Activated naive CD4-positive, alpha-beta T cell treated with anti-CD3 and anti-CD28 coated beads, Interleukin-2, amount 10 ng/mL, durations not matched to agents 7 days and 5 days (primary cell): Measurements from ENCODE around the gene MAP3K1.
A peak's percentile ranks its signal among the peaks of the same experiment; 100 is the strongest.

Experiments
- CTCF ChIA-PET: fragments of 350-600 bp; sonication (Branson Sonifier 250); formaldehyde crosslinking; loops from one replicate; lab custom pipeline; 2021; ENCODE audit warnings: antibody characterized with exemption; lab: Charles Lee
- DNase-seq: peaks from one replicate; pipeline ENCODE4 v3.0.0-alpha.2; 2020
- H3K27ac Mint-ChIP-seq: one replicate; pipeline ENCODE4 v1.8.0; 2021; ENCODE audit warnings: mild to moderate bottlenecking, moderate library complexity, mixed read lengths
- H3K27me3 Mint-ChIP-seq: one replicate; pipeline ENCODE4 v1.8.0; 2021; ENCODE audit warnings: mild to moderate bottlenecking, mixed read lengths
- H3K36me3 Mint-ChIP-seq: one replicate; pipeline ENCODE4 v1.8.0; 2021; ENCODE audit warnings: mixed read lengths
- H3K4me1 Mint-ChIP-seq: one replicate; pipeline ENCODE4 v1.8.0; 2021; ENCODE audit warnings: mixed read lengths
- H3K4me3 Mint-ChIP-seq: one replicate; pipeline ENCODE4 v1.8.0; 2021; ENCODE audit warnings: mild to moderate bottlenecking, moderate library complexity, mixed read lengths
- H3K9me3 Mint-ChIP-seq: one replicate; pipeline ENCODE4 v1.8.0; 2021; ENCODE audit warnings: mixed read lengths

The MAP3K1 gene

GRCh38 chr5:56803894-56804293 is 11.5 kb upstream of the MAP3K1 start:
- H3K9me3 Mint-ChIP-seq: no peaks in the 10 kb centered on the region
- H3K4me1 Mint-ChIP-seq: peaks cover 12% of the 10 kb centered on the region
- peaks cover 4% of the 10 kb centered on the region for H3K36me3 Mint-ChIP-seq
- H3K27ac Mint-ChIP-seq: no peak overlapping the region
- CTCF ChIA-PET: interaction anchor here (1.1 to 1.2 kb wide), 2 partner anchors 15 to 104 kb away, joined by 3 read pairs; no protein-coding TSS in a partner anchor
- H3K27me3 Mint-ChIP-seq: peaks cover 9% of the 10 kb centered on the region
- no peak for DNase-seq
- no peak overlapping the region for H3K4me3 Mint-ChIP-seq

- H3K9me3 Mint-ChIP-seq: no peaks in the 10 kb centered on the region
- H3K4me1 Mint-ChIP-seq: peaks cover 20% of the 10 kb centered on the region
- peaks cover 6% of the 10 kb centered on the region for H3K36me3 Mint-ChIP-seq
- H3K4me3 Mint-ChIP-seq: no peak overlapping the region
- H3K27ac Mint-ChIP-seq: no peak overlapping the region
- no peak for DNase-seq
- CTCF ChIA-PET: no interaction called here
- H3K27me3 Mint-ChIP-seq: peaks cover 9% of the 10 kb centered on the region
Measured at GRCh38 chr5:56807679-56808078, 7.7 kb upstream of the MAP3K1 start.

GRCh38 chr5:56808211-56808610 is 7.1 kb upstream of the MAP3K1 start:
- peaks cover 9% of the 10 kb centered on the region for H3K27me3 Mint-ChIP-seq
- peaks cover 26% of the 10 kb centered on the region for H3K4me1 Mint-ChIP-seq
- H3K9me3 Mint-ChIP-seq: no peaks in the 10 kb centered on the region

GRCh38 chr5:56810826-56811225 is 4.5 kb upstream of the MAP3K1 start:
- CTCF ChIA-PET: interaction anchor here (1.1 kb wide), 1 partner anchor 364 kb away, joined by 3 read pairs; no protein-coding TSS in a partner anchor
- Mint-ChIP-seq H3K4me3 (no peak overlapping the region), H3K4me1 (peaks cover 28% of the 10 kb centered on the region), H3K27me3 (peaks cover 4% of the 10 kb centered on the region), H3K36me3 (peaks cover 5% of the 10 kb centered on the region), H3K27ac (no peak overlapping the region), H3K9me3 (no peaks in the 10 kb centered on the region)
- DNase-seq: no peak

More at GRCh38 chr5:56808211-56808610, 7.1 kb upstream of the MAP3K1 start:
- H3K36me3 Mint-ChIP-seq: peaks cover 8% of the 10 kb centered on the region
- H3K4me3 Mint-ChIP-seq: no peak overlapping the region
- no peak overlapping the region for H3K27ac Mint-ChIP-seq
- no peak for DNase-seq
- CTCF ChIA-PET: no interaction called here

DNA sequence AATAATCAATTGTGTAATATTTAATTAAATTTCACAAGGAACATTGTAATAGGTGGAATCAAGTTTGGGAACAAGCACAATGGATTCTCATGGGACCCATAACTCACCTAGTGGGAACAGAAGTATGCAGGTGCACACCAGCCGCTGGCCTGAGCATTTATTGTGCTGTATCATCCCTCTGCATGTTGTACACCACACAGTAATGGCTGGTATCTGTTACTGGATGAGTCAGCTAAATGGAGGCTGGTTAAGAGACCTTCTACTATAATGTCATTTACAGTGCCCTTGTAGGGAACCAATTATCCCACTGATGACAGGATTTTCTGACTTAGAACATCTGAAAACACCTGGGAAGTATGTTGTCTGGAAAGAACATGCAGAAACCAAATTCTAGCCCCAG is 3.2 kb upstream of the MAP3K1 start:
- DNase-seq: no peak
- CTCF ChIA-PET: interaction anchor here (1.2 kb wide), 1 partner anchor 202 kb away, joined by 3 read pairs; no protein-coding TSS in a partner anchor
- H3K36me3 Mint-ChIP-seq: peaks cover 10% of the 10 kb centered on the region
- H3K27me3 Mint-ChIP-seq: peaks cover 4% of the 10 kb centered on the region
- no peaks in the 10 kb centered on the region for H3K9me3 Mint-ChIP-seq
- H3K4me3 Mint-ChIP-seq: no peak overlapping the region
- no peak overlapping the region for H3K27ac Mint-ChIP-seq
- H3K4me1 Mint-ChIP-seq: peaks cover 28% of the 10 kb centered on the region

DNA sequence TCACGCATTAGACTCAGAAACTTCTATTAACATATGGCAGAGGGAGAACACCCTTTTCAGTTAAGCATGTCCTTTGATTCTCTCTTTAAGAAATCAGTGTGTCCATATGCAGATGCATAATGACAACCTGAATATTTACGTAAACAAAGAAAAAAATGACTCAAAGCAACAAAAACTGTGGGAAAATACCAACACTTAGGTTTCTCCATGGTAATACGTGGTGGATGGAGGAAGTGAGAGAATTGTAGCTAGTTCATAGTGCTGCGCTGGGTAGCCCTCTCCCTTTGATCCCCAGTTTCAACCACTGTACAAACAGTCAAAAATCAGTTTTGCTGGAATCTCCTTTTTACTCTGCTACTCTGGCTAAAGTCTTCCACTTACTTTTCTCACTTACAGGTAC is 2.0 kb upstream of the MAP3K1 start:
- Mint-ChIP-seq H3K36me3 (peaks cover 17% of the 10 kb centered on the region), H3K4me1 (peaks cover 30% of the 10 kb centered on the region), H3K27ac (peak overlapping the region; percentile 93)

DNA sequence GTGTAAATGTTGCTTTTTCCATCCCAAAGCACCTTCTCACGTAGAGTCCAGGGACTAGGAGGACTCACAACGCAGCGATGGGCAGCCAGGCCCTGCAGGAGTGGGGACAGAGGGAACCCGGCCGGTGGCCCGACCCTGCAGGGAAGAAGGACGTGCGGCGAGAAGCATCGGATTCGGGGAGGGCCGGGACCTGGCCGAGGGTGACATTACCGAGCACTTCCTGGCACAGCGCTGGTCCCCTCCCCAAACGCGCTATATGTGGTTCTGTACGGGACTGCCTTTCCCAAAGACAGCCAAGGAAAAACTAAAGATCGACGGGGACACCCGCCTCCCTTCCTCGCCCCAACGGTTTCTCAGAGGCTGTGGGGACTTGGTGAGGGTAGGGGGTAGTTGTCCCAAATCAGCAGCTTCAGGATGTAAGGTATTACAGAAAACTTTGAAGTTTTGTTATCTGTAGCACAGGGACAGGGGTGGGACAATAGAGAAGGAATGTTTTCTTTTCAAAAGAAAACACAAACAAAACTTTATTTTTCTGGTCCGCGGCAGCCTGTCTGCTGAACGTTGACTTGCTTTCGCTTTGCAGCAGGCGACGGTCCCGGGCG is 887 bp upstream of the MAP3K1 start:
- CTCF ChIA-PET: interaction anchor here (1.2 to 1.7 kb wide), 4 partner anchors 24 to 79 kb away, joined by 3 to 4 read pairs (median 3); no protein-coding TSS in a partner anchor
- peak; percentile 62 for DNase-seq
- H3K4me3 Mint-ChIP-seq: peak overlapping the region; percentile 88
- peaks cover 22% of the 10 kb centered on the region for H3K36me3 Mint-ChIP-seq
- no peaks in the 10 kb centered on the region for H3K9me3 Mint-ChIP-seq
- no peaks in the 10 kb centered on the region for H3K27me3 Mint-ChIP-seq
- H3K4me1 Mint-ChIP-seq: peaks cover 39% of the 10 kb centered on the region
- peak overlapping the region; percentile 93 for H3K27ac Mint-ChIP-seq

More for the DNA sequence above, 2.0 kb upstream of the MAP3K1 start:
- CTCF ChIA-PET: interaction anchor here (0.9 to 1.2 kb wide), 2 partner anchors 203 to 542 kb away, joined by 3 to 4 read pairs; no protein-coding TSS in a partner anchor
- no peak for DNase-seq
- peak overlapping the region; percentile 88 for H3K4me3 Mint-ChIP-seq
- no peaks in the 10 kb centered on the region for H3K27me3 Mint-ChIP-seq
- H3K9me3 Mint-ChIP-seq: no peaks in the 10 kb centered on the region

GRCh38 chr5:56815658-56816545 is 553 bp downstream of the MAP3K1 start:
- peak; percentile 65 for DNase-seq
- Mint-ChIP-seq H3K4me1 (peaks cover 49% of the 10 kb centered on the region), H3K27me3 (no peaks in the 10 kb centered on the region), H3K4me3 (peak overlapping the region; percentile 89), H3K9me3 (no peaks in the 10 kb centered on the region), H3K36me3 (peaks cover 33% of the 10 kb centered on the region), H3K27ac (peak overlapping the region; percentile 93)
- CTCF ChIA-PET: interaction anchor here (0.5 kb wide), 1 partner anchor 33 kb away, joined by 3 read pairs; no protein-coding TSS in a partner anchor

- Mint-ChIP-seq H3K4me3 (peak overlapping the region; percentile 89), H3K27me3 (no peaks in the 10 kb centered on the region)
- peak; percentile 83 for DNase-seq
Measured at GRCh38 chr5:56816546-56817081, 1.3 kb downstream of the MAP3K1 start.

DNA sequence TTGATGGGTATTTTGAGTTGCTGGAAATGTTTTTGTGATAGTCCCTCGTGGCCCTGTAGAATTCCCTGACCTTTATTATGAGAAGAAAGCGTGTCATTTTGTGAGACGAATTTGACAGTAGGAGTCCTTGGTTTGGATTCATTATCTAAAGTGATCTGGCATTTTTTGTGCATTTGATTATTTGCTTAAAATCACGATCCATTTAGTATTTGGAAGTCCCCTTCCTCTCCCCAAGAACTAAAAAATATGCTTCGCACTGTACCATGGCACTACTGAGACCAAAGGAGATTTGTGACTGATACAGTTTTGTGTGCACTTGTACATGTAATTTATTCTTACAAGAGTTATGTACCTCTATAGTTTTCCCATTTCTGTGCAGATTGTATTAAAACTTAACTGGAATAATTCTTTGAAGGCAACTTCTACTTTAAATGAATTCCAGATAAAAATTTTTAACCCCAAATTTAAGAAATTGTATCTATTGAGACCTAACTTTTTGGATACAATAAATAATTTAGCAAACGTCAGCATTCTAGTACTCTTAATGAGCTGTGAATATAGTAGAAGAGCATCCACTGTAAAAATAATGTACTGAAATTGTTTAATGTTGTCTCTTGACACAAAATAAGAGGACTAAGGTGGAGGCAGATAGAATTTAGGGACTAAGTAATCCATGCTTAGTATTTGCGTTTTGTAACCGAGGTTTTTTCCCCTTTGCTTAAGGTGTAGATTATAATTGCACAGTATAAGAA is 2.1 kb downstream of the MAP3K1 start:
- H3K27me3 Mint-ChIP-seq: no peaks in the 10 kb centered on the region
- H3K9me3 Mint-ChIP-seq: no peaks in the 10 kb centered on the region
- H3K36me3 Mint-ChIP-seq: peaks cover 40% of the 10 kb centered on the region
- H3K27ac Mint-ChIP-seq: peak overlapping the region; percentile 93
- peak overlapping the region; percentile 89 for H3K4me3 Mint-ChIP-seq
- DNase-seq: no peak
- CTCF ChIA-PET: interaction anchor here (1.1 kb wide), 1 partner anchor 488 kb away, joined by 3 read pairs; no protein-coding TSS in a partner anchor
- H3K4me1 Mint-ChIP-seq: peaks cover 53% of the 10 kb centered on the region

More at GRCh38 chr5:56816546-56817081, 1.3 kb downstream of the MAP3K1 start:
- CTCF ChIA-PET: no interaction called here
- H3K27ac Mint-ChIP-seq: peak overlapping the region; percentile 93
- H3K9me3 Mint-ChIP-seq: no peaks in the 10 kb centered on the region
- H3K4me1 Mint-ChIP-seq: peaks cover 50% of the 10 kb centered on the region
- H3K36me3 Mint-ChIP-seq: peaks cover 37% of the 10 kb centered on the region

DNA sequence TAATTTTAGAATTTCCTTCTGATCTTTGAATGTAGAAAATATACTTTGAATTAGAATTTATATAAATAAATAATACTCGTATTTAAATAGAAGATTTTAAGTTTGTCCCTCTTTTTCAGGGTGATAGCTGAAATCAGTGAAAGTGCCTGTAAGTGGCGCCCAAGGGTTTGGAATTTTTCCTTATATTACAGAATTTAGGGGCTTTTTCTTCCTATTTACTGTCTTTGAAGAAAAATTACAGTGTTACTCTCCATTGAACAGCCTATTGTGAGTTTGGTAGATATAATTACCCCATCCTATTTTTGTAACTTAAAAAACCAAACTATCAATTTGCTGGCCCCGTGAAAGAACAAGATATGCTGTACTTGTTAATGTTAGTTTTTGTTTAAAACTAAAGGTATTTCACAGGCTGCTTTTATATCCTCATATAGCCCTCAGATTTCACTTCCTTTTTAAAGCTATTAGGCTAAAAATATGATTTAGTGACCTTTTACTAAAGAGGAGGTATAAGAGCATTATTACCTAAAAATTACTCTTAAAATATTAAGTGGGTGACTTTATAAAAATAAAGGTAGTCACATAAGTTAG is 3.2 kb downstream of the MAP3K1 start:
- peak overlapping the region; percentile 77 for H3K27ac Mint-ChIP-seq
- peaks cover 48% of the 10 kb centered on the region for H3K36me3 Mint-ChIP-seq
- CTCF ChIA-PET: interaction anchor here (0.6 to 2.7 kb wide), 4 partner anchors 9 to 489 kb away, joined by 3 to 14 read pairs (median 3); no protein-coding TSS in a partner anchor
- peak overlapping the region; percentile 73 for H3K4me3 Mint-ChIP-seq
- H3K9me3 Mint-ChIP-seq: no peaks in the 10 kb centered on the region
- no peak for DNase-seq
- peaks cover 55% of the 10 kb centered on the region for H3K4me1 Mint-ChIP-seq
- H3K27me3 Mint-ChIP-seq: no peaks in the 10 kb centered on the region

- peaks cover 52% of the 10 kb centered on the region for H3K36me3 Mint-ChIP-seq
- no peaks in the 10 kb centered on the region for H3K27me3 Mint-ChIP-seq
- no peak for DNase-seq
- no peaks in the 10 kb centered on the region for H3K9me3 Mint-ChIP-seq
- peaks cover 53% of the 10 kb centered on the region for H3K4me1 Mint-ChIP-seq
- peak overlapping the region; percentile 73 for H3K4me3 Mint-ChIP-seq
- CTCF ChIA-PET: interaction anchor here (0.6 to 2.7 kb wide), 6 partner anchors 8 to 548 kb away, joined by 3 to 14 read pairs (median 3); no protein-coding TSS in a partner anchor
- H3K27ac Mint-ChIP-seq: peak overlapping the region; percentile 77
Measured at GRCh38 chr5:56819060-56819881, 3.9 kb downstream of the MAP3K1 start.
